Common myeloid progenitor, CD34-positive (primary cell): ENCODE measurements around the gene SIK2. TPM values are rescaled to one million over a fixed set of nuclear protein-coding genes. Genes with fewer than 3 reads are reported as not detected.

ENCODE experiments used
- CTCF ChIA-PET: fragments of 350-600 bp; sonication (Branson Sonifier 250); formaldehyde crosslinking; loops from one replicate; lab custom pipeline; 2021; ENCODE audit warnings: antibody characterized with exemption; lab: Charles Lee
- POLR2A ChIA-PET: fragments of 350-600 bp; sonication (Branson Sonifier 250); formaldehyde crosslinking; loops from one replicate; lab custom pipeline; 2021; ENCODE audit warnings: antibody characterized with exemption; lab: Charles Lee
- DNase-seq, 3 donors: peaks; one replicate each; pipeline versions ENCODE4 v3.0.0 to v3.0.0-alpha.2; 2013
- H3K27ac ChIP-seq, 2 experiments: 1 replicate in 1 of 2; 2 replicates in 1 of 2; pipeline ENCODE4 v1.7.0; 2013; ENCODE audit warnings: inconsistent platforms in 2 of 2, low read length in 2 of 2, mild to moderate bottlenecking in 2 of 2, low read depth in 1 of 2, moderate library complexity in 1 of 2; ENCODE audit not compliant: severe bottlenecking in 2 of 2, insufficient read depth in 1 of 2, poor library complexity in 1 of 2
- H3K27me3 ChIP-seq, 5 experiments: replicated peaks in 2 of 5; 1 replicate in 3 of 5; 2 replicates in 2 of 5; pipeline versions ENCODE4 v1.6.1 to v1.7.0; 2013; ENCODE audit warnings: low read length in 4 of 5, mild to moderate bottlenecking in 2 of 5, moderate library complexity in 2 of 5, inconsistent platforms in 1 of 5; ENCODE audit not compliant: insufficient read depth in 5 of 5, control insufficient read depth in 4 of 5
- H3K36me3 ChIP-seq, 4 experiments: 1 replicate in 2 of 4; 2 replicates in 2 of 4; pipeline versions ENCODE4 v1.6.1 to v1.7.0; 2013; ENCODE audit warnings: low read length in 3 of 4, control low read depth in 1 of 4, mild to moderate bottlenecking in 1 of 4; ENCODE audit not compliant: control insufficient read depth in 4 of 4, insufficient read depth in 4 of 4
- H3K4me1 ChIP-seq, 4 experiments: 1 replicate in 3 of 4; 2 replicates in 1 of 4; pipeline versions ENCODE4 v1.6.1 to v1.7.1; 2013; ENCODE audit warnings: low read length in 3 of 4, mild to moderate bottlenecking in 3 of 4, control low read depth in 1 of 4, inconsistent platforms in 1 of 4, moderate library complexity in 1 of 4; ENCODE audit not compliant: control insufficient read depth in 4 of 4, insufficient read depth in 4 of 4; ENCODE audit errors: control extremely low read depth in 1 of 4
- H3K4me3 ChIP-seq, 7 experiments: 1 replicate in 4 of 7; 2 replicates in 3 of 7; pipeline versions ENCODE4 v1.5.1 to v1.7.0; 2013; ENCODE audit warnings: mild to moderate bottlenecking in 7 of 7, low read length in 6 of 7, moderate library complexity in 6 of 7, inconsistent platforms in 2 of 7, low read depth in 2 of 7, control low read depth in 1 of 7; ENCODE audit not compliant: insufficient read depth in 4 of 7, control insufficient read depth in 1 of 7; ENCODE audit errors: extremely low read depth in 1 of 7
- H3K9me3 ChIP-seq, 5 experiments: 1 replicate in 4 of 5; 2 replicates in 1 of 5; pipeline versions ENCODE4 v1.6.1 to v1.7.1; 2013; ENCODE audit warnings: low read length in 4 of 5, mild to moderate bottlenecking in 2 of 5, inconsistent platforms in 1 of 5, low read depth in 1 of 5, moderate library complexity in 1 of 5; ENCODE audit not compliant: control insufficient read depth in 4 of 5, insufficient read depth in 2 of 5; ENCODE audit errors: control extremely low read depth in 1 of 5
- whole genome bisulfite sequencing: methylation state at CpG from one replicate; pipeline ENCODE4 v1.1.5; 2013; ENCODE audit not compliant: insufficient coverage; 5-methylcytosine and 5-hydroxymethylcytosine counted together
- polyA plus RNA-seq: library from polyadenylated mRNA; unstranded; fragments of 120-200 nt; gene quantifications from one replicate; pipeline ENCODE4 v1.2.1, GENCODE V29; 2013

Gene SIK2
- 7.5 TPM for polyA plus RNA-seq

- peak; percentile 96 to 98 (median 98) for DNase-seq
- ChIA-PET CTCF (interaction anchor here (0.6 to 2.9 kb wide), 5 partner anchors 11 to 242 kb away, joined by 3 to 18 read pairs (median 6); no protein-coding TSS in a partner anchor), POLR2A (interaction anchor here (0.9 to 1.0 kb wide), 2 partner anchors 164 to 178 kb away, joined by 3 read pairs; partner anchors contain the start of gene PPP2R1B)
- no peaks in the 10 kb centered on the region for H3K36me3 ChIP-seq
- H3K27ac ChIP-seq = peak within 1 kb of the TSS; percentile 72 to 86
- no peaks in the 10 kb centered on the region for H3K27me3 ChIP-seq
- H3K4me3 ChIP-seq = peak within 1 kb of the TSS; percentile 72 to 97 (median 87)
- peaks cover 12 to 22% (median 20%) of the 10 kb centered on the region in 4 experiments for H3K4me1 ChIP-seq
- H3K9me3 ChIP-seq = no peaks in the 10 kb centered on the region
- WGBS = under 1% methylated on average over 80 of the region's 100 CpGs
Measured at GRCh38 chr11:111601979-111602864, at the start of gene SIK2. Gene SIK2, plus strand, starts transcription at chr11:111602449. Its CDS starts 115 bp downstream, at chr11:111602564.

- Histone ChIP-seq H3K27me3 (no peaks in the 10 kb centered on the region), H3K27ac (no peak overlapping the region), H3K4me1 (no peaks in the 10 kb centered on the region), H3K36me3 (peaks cover 0 to 7% (median 2%) of the 10 kb centered on the region in 4 experiments), H3K9me3 (peaks cover 0 to 9% (median 0%) of the 10 kb centered on the region in 5 experiments), H3K4me3 (no peak overlapping the region)
- POLR2A ChIA-PET = interaction anchor here (0.6 kb wide), 1 partner anchor 14 kb away, joined by 3 read pairs; the partner anchor contains the start of gene LAYN
- CTCF ChIA-PET = interaction anchor here (1.0 to 1.7 kb wide), 6 partner anchors 10 to 269 kb away, joined by 3 to 6 read pairs (median 3); no protein-coding TSS in a partner anchor
- no peak for DNase-seq
Measured at GRCh38 chr11:111554532-111554931, 47.7 kb upstream of the SIK2 start.

DNA sequence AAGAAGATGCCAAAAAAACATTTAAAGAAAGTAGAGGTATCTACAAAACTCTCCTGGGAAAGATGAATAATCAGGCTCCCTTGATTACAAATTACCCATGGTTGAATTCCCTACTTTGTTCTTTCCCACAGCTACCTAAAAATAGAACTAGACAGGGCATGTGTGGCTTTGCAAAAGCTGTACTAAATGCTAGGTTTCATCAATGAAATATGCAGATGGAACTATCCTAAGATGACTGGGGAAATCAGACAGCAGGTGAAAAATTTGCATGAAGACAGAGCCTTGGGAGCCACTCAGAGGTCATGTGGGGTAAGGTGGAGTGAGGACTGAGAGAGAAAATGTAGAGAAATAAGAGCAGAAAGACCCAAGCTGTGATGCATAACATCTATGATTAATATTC lies 47.0 kb upstream of the SIK2 start:
- POLR2A ChIA-PET = no interaction called here
- H3K4me1 ChIP-seq = peaks cover 0 to 6% (median 0%) of the 10 kb centered on the region in 4 experiments
- no peak overlapping the region for H3K4me3 ChIP-seq
- H3K27ac ChIP-seq = no peak overlapping the region
- H3K36me3 ChIP-seq = peaks cover 0 to 7% (median 2%) of the 10 kb centered on the region in 4 experiments
- DNase-seq = no peak
- H3K9me3 ChIP-seq = peaks cover 0 to 9% (median 0%) of the 10 kb centered on the region in 5 experiments
- CTCF ChIA-PET = interaction anchor here (1.3 to 1.7 kb wide), 4 partner anchors 9 to 268 kb away, joined by 3 to 4 read pairs (median 3); no protein-coding TSS in a partner anchor
- H3K27me3 ChIP-seq = no peaks in the 10 kb centered on the region

GRCh38 chr11:111557425-111558111 lies 44.7 kb upstream of the SIK2 start:
- ChIA-PET CTCF (interaction anchor here (1.4 kb wide), 1 partner anchor 221 kb away, joined by 4 read pairs; no protein-coding TSS in a partner anchor), POLR2A (no interaction called here)
- H3K4me1 ChIP-seq = peaks cover 0 to 14% (median 4%) of the 10 kb centered on the region in 4 experiments
- H3K27me3 ChIP-seq = no peaks in the 10 kb centered on the region
- peaks cover 0 to 9% (median 0%) of the 10 kb centered on the region in 5 experiments for H3K9me3 ChIP-seq
- no peak for DNase-seq
- H3K27ac ChIP-seq = no peak overlapping the region
- 100% methylated on average over 2 of the region's 5 CpGs for WGBS
- no peak overlapping the region for H3K4me3 ChIP-seq
- peaks cover 0 to 7% (median 2%) of the 10 kb centered on the region in 4 experiments for H3K36me3 ChIP-seq

DNA sequence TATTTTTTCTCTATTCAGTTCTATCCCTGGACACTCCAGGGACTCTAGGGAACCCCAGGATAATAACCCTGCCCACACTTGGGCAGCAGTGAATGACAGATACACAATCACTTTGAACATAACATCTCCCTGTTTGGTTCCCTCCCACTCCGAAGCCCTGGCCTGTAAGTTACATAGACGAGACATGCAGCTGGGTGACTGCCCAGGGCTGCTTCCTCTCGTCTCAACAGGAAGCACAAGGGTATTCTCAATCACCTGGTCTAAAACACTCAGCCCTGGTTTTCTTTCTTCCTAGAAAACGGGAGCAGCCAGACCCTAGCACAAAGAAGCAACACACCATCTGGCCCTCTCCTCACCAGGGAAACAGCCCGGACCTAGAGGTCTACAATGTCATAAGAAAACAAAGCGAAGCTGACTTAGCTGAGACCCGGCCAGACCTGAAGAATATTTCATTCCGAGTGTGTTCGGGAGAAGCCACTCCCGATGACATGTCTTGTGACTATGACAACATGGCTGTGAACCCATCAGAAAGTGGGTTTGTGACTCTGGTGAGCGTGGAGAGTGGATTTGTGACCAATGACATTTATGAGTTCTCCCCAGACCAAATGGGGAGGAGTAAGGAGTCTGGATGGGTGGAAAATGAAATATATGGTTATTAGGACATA lies 42.3 kb upstream of the SIK2 start:
- ChIA-PET POLR2A (interaction anchor here (0.6 to 0.7 kb wide), 2 partner anchors 226 to 437 kb away, joined by 3 to 5 read pairs; no protein-coding TSS in a partner anchor), CTCF (interaction anchor here (5.2 kb wide), 1 partner anchor 219 kb away, joined by 47 read pairs; no protein-coding TSS in a partner anchor)
- H3K27me3 ChIP-seq = no peaks in the 10 kb centered on the region
- H3K36me3 ChIP-seq = peaks cover 0 to 7% (median 2%) of the 10 kb centered on the region in 4 experiments
- H3K4me3 ChIP-seq = no peak overlapping the region
- H3K4me1 ChIP-seq = peaks cover 0 to 17% (median 4%) of the 10 kb centered on the region in 4 experiments
- 73% methylated on average over 9 of the region's 11 CpGs for WGBS
- no peak overlapping the region for H3K27ac ChIP-seq
- DNase-seq = peak in 2 of 3 donors; percentile 14 to 44
- peaks cover 0 to 9% (median 0%) of the 10 kb centered on the region in 5 experiments for H3K9me3 ChIP-seq

GRCh38 chr11:111560800-111561199 lies 41.4 kb upstream of the SIK2 start:
- no peak for DNase-seq
- H3K4me3 ChIP-seq = no peak overlapping the region
- H3K4me1 ChIP-seq = peaks cover 0 to 17% (median 4%) of the 10 kb centered on the region in 4 experiments
- H3K9me3 ChIP-seq = peaks cover 0 to 6% (median 0%) of the 10 kb centered on the region in 5 experiments
- ChIA-PET CTCF (interaction anchor here (1.1 to 5.2 kb wide), 2 partner anchors 18 to 218 kb away, joined by 3 to 47 read pairs; no protein-coding TSS in a partner anchor), POLR2A (no interaction called here)
- 70% methylated on average over 3 of the region's 3 CpGs for WGBS
- H3K27me3 ChIP-seq = no peaks in the 10 kb centered on the region
- no peak overlapping the region for H3K27ac ChIP-seq
- peaks cover 0 to 4% (median 2%) of the 10 kb centered on the region in 4 experiments for H3K36me3 ChIP-seq
